Right lung (tissue), 5 donors: ENCODE measurements around the gene PROZ. TPM values are rescaled to one million over a fixed set of nuclear protein-coding genes. Genes with fewer than 3 reads are reported as not detected.
A peak's percentile ranks its signal among the peaks of the same experiment; 100 is the strongest.

Experiments
- DNase-seq, 2 donors: peaks; one replicate each; pipeline ENCODE4 v3.0.0-alpha.2; 2013
- polyA plus RNA-seq, 5 donors: library from polyadenylated mRNA; unstranded; fragments of 120-200 nt; gene quantifications; one replicate each; pipeline versions ENCODE4 v1.2.1 to v1.2.3, GENCODE V29; 2013; ENCODE audit warnings: inconsistent platforms in 1 of 5, low replicate concordance in 1 of 5; ENCODE audit not compliant: insufficient read length in 5 of 5, insufficient read depth in 1 of 5

PROZ gene
- polyA plus RNA-seq, 5 donors, result 0.13 to 0.67 (median 0.42) TPM

DNA sequence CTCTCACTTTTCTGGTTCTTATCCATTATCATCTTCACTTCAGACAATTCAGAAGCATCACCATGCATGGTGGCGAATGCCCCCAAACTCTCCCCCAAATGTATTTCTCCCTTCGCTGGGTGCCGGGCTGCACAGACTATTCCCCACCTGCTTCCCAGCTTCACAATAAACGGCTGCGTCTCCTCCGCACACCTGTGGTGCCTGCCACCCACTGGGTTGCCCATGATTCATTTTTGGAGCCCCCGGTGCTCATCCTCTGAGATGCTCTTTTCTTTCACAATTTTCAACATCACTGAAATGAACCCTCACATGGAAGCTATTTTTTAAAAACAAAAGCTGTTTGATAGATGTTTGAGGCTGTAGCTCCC lies 38.6 kb upstream of the PROZ start:
- no peak for DNase-seq

DNA sequence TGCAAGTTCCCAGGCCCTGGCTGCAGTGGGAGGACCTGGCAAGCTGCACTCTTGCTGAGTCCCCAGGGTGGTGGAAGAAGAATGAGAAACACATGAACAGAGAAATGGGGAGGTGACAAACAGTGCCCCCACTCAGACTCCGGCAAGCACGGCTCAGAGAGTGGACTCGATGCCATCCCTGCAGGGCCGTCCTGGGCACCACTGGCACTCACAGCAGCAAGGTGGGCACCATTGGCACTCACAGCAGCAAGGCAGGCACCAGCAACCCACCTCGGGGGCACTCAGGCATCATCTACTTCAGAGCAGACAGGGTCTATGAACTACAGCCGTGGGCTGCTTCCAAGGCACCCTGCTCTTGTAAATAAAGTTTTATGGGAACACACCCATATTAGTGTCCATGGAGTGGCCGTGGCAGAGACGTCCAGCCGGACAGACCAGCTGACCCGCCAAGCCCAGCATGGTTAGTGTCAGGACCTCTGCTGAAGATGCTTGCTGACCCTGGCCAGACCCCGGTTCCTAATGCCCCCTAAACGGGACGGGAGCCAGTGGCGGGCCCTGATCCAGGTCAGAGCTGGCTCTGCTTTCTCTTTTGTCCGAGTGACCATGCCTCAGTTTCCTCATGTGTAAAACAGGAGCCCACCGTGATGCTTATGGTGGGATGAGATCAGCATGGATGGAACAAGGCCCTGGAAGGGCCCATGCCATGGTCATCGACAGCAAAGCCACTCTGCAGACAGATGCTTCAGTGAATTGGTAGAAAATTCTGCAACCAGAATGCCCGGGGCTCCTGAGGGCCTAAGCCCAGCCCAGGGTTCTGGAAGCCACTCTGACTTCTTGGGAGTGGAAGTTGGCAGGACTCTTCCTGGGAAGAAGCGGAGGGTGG lies 37.9 kb upstream of the PROZ start:
- no peak for DNase-seq

DNA sequence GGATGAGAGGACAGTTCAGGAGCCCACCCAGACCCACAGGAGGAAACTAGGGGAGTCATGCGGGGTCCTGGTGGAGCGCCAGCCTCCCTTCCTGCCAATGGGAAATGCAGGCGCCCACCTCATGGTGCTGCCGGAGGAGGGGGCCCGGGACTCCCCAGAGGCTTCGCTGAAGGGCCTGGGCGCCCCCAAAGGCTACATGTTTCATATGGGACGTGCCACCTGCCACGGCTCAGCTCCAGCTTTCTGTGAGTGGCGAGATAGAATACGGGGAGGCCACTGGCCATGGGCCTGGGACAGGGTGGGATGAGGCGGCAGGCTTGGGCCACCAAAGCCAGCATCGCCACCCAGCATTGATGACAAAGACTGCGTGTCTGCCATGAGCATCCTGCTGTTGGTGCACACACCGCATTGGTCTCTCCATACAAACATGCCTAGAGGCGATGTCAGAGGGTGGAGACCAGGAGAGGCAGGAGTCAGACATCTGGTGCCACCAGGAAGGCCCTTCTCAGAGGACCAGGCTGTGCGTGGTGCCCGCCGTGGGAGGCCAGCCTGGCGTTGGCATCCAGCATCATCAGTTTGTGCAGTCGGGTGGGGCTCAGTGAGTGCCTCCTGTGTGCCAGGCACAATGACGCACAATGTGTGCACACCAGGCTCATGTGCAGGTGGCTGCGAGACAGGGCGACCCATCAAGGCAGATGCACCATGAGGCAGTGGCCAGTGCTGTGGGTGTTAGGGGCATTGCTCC lies 37.1 kb upstream of the PROZ start:
- no peak for DNase-seq

DNA sequence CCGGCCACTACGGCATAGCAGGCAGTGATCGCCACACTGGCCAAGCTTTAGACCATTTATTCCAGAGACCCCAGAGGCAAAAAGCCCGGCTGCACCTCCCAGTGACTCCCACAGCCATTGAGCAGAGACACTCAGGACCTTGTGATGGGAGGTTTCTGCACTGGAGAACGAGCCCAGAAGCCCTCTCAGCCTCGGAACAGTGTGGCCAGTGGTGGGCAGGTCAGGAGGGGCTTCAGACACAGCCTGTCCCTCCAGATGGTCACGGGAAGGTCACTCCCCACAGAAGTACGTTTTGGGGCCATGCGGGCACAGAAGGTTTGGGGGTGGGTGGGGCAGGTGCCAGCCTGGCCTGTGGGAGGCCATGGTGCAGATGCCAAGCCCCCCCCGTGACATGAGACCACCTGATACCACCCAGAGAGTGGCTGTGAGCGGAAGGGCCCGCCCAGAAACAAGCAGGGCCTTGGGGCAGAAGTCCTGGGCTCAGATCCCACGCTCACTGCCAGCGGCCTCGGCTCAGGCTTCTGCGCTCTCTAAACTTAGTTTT lies 36.4 kb upstream of the PROZ start:
- no peak for DNase-seq

DNA sequence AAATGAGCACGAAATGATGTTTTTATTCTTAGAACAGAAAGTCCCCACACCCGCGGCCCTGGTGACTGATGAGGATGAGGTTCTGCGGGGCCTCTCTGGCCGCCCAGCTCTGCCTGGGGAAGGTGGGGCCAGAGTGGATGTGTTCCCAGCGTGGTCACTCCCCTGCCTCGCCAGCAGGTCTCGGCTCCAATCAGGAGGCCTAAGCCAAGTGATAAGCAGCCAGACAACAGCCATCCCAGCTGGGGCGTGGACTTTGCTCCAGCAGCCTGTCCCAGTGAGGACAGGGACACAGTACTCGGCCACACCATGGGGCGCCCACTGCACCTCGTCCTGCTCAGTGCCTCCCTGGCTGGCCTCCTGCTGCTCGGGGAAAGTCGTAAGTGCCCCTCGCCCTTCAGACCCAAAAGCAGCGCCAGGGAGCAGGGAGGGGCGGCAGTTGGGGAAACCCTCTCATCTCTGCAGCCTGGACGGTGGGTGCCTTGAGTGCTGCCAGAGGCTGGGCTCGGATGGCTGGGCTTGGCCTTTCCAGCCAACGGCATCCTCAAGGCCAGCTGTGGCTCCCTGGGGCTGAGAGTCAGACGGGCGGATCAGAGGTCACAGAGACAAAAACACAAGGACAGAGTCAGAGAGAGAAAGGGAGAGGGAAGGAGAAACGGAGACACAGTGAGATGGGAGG lies 35.8 kb upstream of the PROZ start, which contains the start of gene F10:
Gene F10 (plus strand): TSS at position 250 of the 676 bp plus-strand sequence. CDS start 57 bp downstream, at position 307.
- peak; percentile 56 to 63 for DNase-seq

DNA sequence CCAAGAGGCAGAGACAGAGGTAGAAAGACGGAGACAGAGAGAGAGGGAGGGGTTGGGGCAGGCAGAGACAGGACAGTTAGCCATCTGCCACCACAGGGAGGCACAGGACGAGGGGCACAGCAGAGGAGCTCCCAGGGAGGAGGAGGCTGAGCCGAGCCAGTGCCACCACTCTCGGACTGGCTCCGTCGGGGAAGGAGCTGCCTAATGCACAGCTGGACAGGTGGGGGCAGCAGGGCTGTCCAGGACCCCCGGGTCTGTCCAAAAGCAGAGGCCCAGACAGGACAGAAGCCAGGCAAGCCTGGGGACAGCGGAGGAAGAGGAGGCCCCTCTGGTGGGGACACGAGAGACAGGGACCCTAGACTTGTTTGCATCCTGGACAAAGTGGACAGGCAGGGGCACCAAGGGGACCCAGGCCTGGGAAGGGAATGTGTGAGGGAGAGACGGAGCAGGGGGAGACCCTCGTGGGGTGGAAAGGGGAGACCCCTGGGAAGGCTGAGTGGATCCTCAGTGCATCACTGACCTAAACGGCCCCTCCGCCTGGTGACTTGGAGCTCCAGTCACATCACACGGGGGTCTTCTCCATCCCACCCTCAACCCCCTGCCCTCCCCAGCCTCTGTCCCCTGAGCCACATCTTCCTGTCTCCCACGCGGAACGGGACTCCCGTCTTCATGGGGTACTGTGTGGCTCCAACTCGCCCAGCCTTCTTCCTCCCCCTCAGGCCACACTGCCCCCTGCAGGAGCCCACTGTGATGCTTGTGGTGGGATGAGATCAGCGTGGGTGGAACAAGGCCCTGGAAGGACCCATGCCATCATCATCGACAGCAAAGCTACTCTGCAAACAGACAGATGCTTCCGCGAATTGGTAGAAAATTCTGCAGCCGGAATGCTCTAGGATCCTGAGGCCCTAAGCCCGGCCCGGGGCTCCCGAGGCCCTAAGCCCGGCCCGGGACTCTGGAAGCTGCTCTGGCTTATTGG lies 34.9 kb upstream of the PROZ start:
- no peak for DNase-seq

DNA sequence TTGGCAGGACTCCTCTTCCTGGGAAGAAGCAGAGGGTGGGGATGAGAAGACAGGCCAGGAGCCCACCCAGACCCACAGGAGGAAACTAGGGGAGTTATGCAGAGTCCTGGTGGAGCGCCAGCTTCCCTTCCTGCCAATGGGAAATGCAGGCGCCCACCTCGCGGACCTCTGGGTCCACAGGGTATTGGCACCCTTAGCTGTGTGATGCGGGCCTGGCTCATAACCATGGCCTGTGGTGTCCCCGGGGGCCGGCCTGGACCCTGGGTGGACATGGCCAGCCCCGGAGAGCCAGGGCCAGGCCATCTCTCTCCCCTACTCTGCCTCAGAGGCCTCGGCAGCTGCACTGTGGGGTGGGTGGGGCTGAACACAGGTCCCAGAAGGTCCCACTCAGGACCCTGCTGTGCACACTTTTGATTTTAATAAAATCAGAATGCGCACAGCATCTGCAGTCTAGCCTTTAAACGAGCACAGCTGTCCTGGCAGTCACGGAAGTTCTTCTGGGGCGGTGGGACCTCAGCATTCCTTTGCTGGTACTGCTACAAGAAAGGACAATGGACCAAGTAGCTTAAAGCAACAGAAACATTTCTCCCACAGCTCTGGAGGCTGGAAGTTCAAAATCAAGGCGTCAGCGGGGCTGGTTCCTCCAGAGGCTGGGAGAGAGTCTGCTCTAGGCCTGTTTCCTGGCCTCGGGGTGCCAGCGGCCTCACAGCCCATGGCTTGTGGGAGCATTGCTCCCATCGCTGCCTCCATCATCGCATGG lies 34.1 kb upstream of the PROZ start:
- DNase-seq, result no peak

DNA sequence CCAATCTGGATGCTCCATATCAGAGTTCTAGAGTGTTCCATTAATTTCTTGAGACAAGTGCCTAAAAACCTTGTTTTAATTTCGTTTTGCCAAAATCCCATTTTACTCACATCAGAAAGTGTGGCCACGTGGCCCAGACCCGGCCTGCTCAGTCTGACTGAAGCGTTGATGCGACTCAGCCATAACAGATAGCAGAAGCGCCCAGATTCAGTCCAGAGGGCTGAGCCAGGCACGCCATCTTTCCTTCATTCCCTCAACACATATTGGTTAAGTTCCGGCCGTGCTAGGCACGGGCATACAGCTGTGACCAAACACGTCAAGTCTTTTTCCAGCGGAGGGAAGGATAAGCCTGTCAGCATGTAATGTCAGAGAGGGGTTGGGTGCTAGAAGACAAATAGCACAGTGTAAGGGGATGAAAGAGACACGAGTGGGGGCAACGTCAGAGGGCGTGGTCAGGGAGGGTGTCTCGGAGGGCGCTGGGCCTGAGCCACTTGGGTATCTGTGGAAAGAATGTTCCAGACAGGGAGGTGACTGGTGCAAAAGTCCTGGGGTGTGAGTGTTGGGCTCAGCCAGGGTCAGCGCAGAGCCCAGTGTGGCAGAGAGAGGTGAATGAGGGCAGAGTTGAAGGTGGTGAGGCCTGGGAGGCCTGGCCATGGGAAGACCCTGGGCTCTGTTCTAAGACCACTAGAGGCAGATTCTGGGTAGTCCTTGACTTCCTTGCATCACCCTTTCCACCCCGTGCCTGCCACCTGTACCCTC lies 32.8 kb upstream of the PROZ start:
- no peak for DNase-seq

DNA sequence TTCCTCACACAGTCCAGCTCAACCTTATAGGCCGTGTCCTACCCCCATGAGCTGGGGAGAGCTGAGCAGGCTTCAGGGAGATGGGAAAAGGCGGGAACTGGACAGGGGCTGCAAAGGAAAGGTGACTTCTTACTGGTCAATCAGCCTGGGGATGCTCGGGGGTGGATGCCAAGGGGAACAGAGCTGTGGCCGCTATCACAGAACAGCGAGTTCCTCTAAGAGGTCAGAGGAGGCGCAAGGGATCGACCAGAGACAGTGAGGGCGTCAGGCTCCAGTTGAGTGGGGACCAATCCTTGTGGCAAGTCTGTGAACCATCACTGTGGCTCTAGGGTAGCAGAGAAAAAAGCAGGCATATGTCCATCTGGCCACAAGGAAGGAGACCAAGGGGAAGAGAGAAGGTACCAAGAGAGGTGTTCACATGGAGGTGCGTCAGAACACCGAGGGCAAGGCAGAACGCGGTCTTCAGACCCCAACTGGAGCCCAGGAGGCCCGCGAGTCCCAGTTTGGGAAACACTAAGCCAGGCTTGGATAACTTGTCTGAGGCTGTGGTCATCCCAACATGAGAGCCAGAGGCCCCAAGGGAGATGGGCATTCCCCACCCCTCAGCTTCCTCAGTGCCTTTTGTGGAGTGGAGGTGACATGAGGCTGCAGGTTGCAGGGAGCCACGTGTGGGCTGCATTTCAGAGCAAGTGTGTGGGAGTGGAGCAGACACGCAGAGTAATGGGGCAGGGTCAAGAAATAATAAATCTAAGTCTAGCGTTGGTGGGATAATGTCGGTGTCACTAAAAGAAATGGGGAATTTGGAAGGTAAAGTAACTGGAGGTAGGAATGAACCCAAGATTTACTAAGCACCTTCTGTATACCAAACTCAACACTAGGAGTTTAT lies 31.9 kb upstream of the PROZ start:
- DNase-seq, result no peak

DNA sequence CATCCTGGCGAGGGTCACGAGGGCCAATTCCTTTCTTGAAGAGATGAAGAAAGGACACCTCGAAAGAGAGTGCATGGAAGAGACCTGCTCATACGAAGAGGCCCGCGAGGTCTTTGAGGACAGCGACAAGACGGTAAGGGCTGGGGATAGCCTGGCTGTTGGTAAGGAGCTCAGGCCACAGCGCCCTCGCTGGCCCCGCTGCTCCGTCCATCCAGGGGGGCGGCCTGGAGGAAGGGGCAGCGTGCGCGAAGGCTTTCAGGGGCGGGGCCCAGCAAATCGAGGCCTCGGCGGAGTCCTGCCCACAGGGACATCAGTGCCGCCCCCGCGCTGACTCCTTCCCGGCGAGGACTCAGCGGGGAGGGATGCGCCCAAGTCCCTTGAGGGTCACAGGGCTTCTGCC lies 29.0 kb upstream of the PROZ start:
- DNase-seq, result no peak

DNA sequence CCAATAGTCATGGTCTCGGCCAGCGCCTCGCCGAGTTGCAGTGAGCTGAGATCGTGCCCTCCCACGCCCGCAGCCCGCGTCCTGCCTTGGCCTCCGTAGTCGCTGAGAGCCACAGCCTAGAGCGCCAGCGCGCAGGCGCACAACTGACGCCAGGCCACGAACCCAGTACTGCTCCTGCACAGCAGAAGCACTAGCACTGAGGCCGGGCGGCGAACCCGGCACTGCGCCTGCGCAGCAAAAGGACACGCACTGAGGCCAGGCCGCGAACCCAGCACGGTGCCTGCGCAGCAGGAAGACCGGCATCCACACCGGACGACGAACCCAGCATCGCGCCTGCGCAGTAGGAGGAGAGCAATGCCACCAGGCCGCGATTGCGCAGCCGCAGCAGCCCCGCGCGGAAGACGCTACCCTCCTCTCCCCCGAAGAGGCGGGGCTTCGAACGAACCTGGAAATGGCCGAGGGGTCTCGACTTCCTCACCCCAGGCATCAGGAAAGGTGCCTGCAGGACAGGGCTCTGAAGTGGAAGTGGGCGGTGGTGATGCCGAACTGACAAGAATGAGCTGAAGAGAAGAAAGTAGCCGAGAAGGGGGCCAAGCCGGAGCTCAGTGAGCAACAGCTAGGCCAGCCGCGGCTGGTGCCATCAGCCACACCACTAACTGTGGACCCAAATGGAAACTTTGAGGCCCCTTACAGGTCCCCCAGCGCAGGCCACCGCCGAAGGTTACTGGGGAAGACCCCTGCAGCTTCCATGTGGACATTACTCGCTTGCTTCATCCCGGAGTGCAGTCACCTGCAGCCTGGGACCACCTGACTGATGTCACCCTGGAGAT lies 28.3 kb upstream of the PROZ start:
- no peak for DNase-seq

DNA sequence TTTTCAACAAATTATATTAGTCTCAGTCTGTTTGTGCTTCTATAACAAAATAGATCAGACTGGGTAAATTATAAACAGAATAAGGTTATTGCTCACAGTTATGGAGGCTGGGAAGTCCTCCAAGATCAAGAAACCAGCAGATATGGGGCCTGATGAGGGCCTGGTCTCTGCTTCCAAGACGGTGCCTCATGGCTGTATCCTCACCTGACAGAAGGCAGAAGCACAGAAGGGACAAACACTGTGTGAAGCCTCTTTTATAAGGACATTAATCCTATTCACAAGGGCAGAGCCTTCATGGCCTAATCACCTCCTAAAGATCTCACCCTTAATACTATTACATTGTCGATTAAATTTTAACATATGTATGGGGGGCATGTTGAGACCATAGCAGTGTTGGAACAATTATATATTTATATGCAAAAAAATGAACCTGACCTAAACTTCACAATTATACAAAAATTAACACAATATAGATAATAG lies 23.1 kb upstream of the PROZ start:
- no peak for DNase-seq

DNA sequence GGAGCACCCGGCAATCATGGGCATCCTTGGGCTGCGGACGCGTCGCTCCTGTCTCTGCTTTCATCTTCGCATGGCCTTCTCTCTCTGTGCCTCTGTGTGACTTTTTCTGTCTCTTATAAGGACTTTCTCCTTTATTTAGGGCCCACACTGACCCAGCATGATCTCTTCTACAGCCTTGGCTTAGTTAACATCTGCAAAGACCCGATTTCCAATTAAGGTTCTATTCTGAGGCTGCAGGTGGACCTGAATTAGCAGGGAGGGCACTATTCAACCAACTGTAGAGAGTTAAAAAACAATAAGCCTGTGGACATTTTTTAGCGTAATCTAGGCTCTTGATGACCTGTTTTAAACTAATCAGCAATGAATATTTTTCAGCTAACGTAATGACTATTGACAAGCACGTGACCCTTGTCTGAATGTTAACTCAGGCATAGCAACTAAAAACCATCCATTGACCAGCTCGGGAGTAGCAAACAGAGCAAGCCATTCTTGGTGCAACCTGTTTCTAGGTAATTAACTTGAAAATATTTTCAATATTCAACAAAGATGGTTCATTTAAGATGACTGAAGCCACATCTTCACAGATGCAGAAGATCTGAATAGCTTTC lies 20.7 kb upstream of the PROZ start:
- DNase-seq, result no peak

DNA sequence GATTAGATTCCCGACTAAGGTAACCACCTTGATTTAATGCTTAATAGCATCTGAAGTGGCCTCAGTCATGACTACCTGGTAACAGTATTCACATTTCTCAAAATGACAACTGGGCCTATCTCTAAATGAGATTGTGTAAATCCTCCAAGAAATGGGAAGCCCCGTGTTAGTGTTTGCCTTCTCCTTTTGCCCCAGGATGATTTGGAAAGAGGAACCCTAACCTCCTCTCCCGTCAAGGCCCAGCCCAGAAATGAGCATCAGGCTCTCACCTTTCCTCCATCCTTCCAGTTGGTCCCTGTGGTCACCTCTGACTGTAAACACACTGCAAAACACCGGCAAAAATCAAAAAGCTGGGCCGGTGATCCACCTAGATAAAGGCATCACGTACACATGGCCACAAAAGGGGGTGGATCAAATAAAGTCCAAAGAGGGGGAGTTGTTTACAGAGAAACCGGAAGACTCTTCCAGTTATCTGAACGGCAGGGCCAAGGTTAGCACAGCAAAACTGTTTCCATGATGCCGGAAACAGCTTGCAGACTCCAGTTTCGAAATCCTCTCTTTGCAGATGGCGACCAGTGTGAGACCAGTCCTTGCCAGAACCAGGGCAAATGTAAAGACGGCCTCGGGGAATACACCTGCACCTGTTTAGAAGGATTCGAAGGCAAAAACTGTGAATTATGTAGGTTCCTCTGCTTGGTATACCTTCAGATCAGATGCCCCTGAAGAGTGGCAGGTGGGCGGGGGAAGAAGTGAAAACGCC lies 19.5 kb upstream of the PROZ start:
- DNase-seq, result no peak

DNA sequence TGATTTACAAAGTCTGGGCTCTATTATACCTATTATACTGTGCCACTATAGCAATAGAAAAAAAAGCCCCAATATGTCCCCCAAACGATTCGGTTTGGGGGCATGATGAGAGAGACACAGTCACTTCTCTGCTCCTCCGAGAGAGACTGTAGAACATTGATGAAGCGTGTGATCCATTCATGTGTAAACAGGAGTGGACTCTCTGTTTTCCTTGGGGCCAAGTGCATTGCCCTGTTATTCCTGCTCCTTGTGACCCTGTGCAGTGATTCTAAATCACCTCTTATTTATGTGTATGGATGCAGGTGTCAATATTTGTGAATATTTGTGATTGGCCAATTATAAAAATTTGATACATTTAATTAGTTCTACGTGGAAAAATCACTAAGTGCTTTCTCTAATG lies 18.9 kb upstream of the PROZ start:
- no peak for DNase-seq
